ENCODE measurements around the gene DNAAF8. TPM values are rescaled to one million over a fixed set of nuclear protein-coding genes. Genes with fewer than 3 reads are reported as not detected.

DNAAF8 gene
- total RNA-seq, 1 experiment from 2014 or later: 0.39 TPM

GRCh38 chr16:4788489-4788889 lies 54.2 kb downstream of the DNAAF8 start:
- Histone ChIP-seq H3K4me2 (ENCODE audit: insufficient read depth, insufficient read length, low read length) (no peak overlapping the region), H4K5ac (ENCODE audit: insufficient read length, low read depth, low read length) (no peak overlapping the region), H3K14ac (ENCODE audit: insufficient read depth, low read length) (no peak overlapping the region), H3T11ph (ENCODE audit: low read length) (no peak overlapping the region), H4K91ac (ENCODE audit: insufficient read length, low read depth, low read length) (no peak overlapping the region), H3K79me1 (ENCODE audit: insufficient read depth, low read depth, low read length, poor library complexity, severe bottlenecking) (no peaks in the 10 kb centered on the region), H3K79me2 (ENCODE audit: insufficient read depth, low read length) (no peaks in the 10 kb centered on the region), H2BK12ac (ENCODE audit: insufficient read length, low read depth, low read length) (no peak overlapping the region), H2BK5ac (ENCODE audit: insufficient read length, low read length) (no peak overlapping the region), H3K9me3 (ENCODE audit: control insufficient read depth, low read depth, low read length) (no peaks in the 10 kb centered on the region), H2AFZ (ENCODE audit: low read length) (no peak overlapping the region), H3K9ac (ENCODE audit: extremely low read depth, insufficient read length, low read length) (no peak overlapping the region), H3K18ac (ENCODE audit: insufficient read length, low read depth, low read length) (no peak overlapping the region), H3K27me3 (ENCODE audit: insufficient read depth, low read length) (no peaks in the 10 kb centered on the region), H2AK5ac (ENCODE audit: insufficient read length, low read length) (no peak overlapping the region), H4K8ac (replicated peaks; ENCODE audit: insufficient read length, low read depth, low read length) (no peak overlapping the region), H3K4ac (ENCODE audit: low read depth, low read length) (no peak overlapping the region), H3K56ac (ENCODE audit: insufficient read length, low read depth, low read length) (no peak overlapping the region), H4K20me1 (ENCODE audit: control insufficient read depth, insufficient read depth, insufficient read length) (no peaks in the 10 kb centered on the region), H2BK120ac (ENCODE audit: low read depth, low read length, poor library complexity, severe bottlenecking) (no peak overlapping the region), H3K23me2 (ENCODE audit: insufficient read length, low read depth, low read length, poor library complexity, severe bottlenecking) (no peaks in the 10 kb centered on the region), H2BK15ac (ENCODE audit: low read depth, low read length) (no peak overlapping the region), H3K27ac (ENCODE audit: insufficient read length, low read depth, low read length) (no peak overlapping the region), H3K4me1 (ENCODE audit: insufficient read depth, low read length) (peaks cover 3% of the 10 kb centered on the region; the same call in 1 of the 2 replicates), H2BK20ac (ENCODE audit: low read depth, low read length, poor library complexity, severe bottlenecking) (no peak overlapping the region), H3K23ac (ENCODE audit: insufficient read length, low read depth, low read length) (no peak overlapping the region)
- H3K27ac Mint-ChIP-seq: peak overlapping the region in 2 of 3 experiments; percentile 28 to 29; a peak in 3 of 7 replicates
- H3K36me3 Mint-ChIP-seq (ENCODE audit: insufficient read depth in 1 of 3, low read depth in 3 of 3): no peaks in the 10 kb centered on the region
- H3K27me3 Mint-ChIP-seq (ENCODE audit: low read depth): no peaks in the 10 kb centered on the region; the same call in 1 of the 2 replicates
- no peak for TF ChIP-seq CTCF (conservative IDR thresholded peaks at IDR 0.05)
- no peak overlapping the region for H3K4me3 Mint-ChIP-seq
- H3K4me1 Mint-ChIP-seq: peaks cover 15 to 24% of the 10 kb centered on the region in 2 experiments
- no peaks in the 10 kb centered on the region for H3K9me3 Mint-ChIP-seq
- WGBS (ENCODE audit: extremely low coverage, insufficient read length, low lambda C conversion rate): no CpG with 5 or more reads among the region's 9 CpGs
- DNase-seq: no peak
